Measurements from ENCODE around the gene MESP2. TPM values are rescaled to one million over a fixed set of nuclear protein-coding genes. Genes with fewer than 3 reads are reported as not detected.

Gene MESP2
- total and polyA plus RNA-seq, 2 of the 13 experiments (the other 11 are each of a cell fraction or from before 2014, with no cell fraction given) = not detected

DNA sequence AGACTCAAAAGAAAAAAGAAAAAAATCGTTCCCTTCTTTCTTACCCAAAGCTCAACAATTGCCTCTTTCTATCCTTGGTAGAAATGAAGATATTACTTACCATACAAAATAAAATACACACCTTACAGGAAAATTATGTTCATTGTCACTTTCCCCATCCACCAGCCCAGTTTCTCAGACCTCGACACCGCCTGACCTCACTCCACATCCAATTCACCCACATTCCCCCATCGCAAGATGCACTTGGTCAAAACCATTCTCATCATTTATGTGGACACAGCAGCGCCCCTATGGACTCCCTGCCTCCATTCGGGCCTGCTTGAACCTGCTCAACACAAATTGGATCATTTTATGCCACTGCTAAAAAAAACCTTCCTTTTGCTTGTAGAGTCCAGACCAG lies 31.6 kb downstream of the MESP2 start:
- no peak for DNase-seq (ENCODE audit: low spot score)
- peaks cover 25% of the 10 kb centered on the region for H3K79me2 ChIP-seq (ENCODE audit: insufficient read depth, low read length)
- ATAC-seq = no peak
- H4K20me1 ChIP-seq (ENCODE audit: insufficient read depth, low read length) = no peaks in the 10 kb centered on the region; the same call in 1 of the 2 replicates
- no peak for TF ChIP-seq ZNF557 (CRISPR knock-in tag; IDR thresholded peaks at IDR 0.05)
- TF ChIP-seq POLR2G (IDR thresholded peaks at IDR 0.05; ENCODE audit: low read depth, low read length) = peak; percentile 4; the same call in 1 of the 2 replicates
- TF ChIP-seq ZBTB8A (CRISPR knock-in tag; IDR thresholded peaks at IDR 0.05; ENCODE audit: borderline replicate concordance, low read depth) = 0 out of 2 replicates have a peak, but pooled peaks have one; percentile 43
- no peak for TF ChIP-seq KLF6 (CRISPR knock-in tag; IDR thresholded peaks at IDR 0.05)
- TF ChIP-seq KLF12 (CRISPR knock-in tag; IDR thresholded peaks at IDR 0.05; ENCODE audit: borderline replicate concordance) = no peak
- TF ChIP-seq MED1 (CRISPR knock-in tag; IDR thresholded peaks at IDR 0.05) = no peak
- no peak for TF ChIP-seq ZNF746 (CRISPR knock-in tag; IDR thresholded peaks at IDR 0.05)
- TF ChIP-seq, protein P1, sequence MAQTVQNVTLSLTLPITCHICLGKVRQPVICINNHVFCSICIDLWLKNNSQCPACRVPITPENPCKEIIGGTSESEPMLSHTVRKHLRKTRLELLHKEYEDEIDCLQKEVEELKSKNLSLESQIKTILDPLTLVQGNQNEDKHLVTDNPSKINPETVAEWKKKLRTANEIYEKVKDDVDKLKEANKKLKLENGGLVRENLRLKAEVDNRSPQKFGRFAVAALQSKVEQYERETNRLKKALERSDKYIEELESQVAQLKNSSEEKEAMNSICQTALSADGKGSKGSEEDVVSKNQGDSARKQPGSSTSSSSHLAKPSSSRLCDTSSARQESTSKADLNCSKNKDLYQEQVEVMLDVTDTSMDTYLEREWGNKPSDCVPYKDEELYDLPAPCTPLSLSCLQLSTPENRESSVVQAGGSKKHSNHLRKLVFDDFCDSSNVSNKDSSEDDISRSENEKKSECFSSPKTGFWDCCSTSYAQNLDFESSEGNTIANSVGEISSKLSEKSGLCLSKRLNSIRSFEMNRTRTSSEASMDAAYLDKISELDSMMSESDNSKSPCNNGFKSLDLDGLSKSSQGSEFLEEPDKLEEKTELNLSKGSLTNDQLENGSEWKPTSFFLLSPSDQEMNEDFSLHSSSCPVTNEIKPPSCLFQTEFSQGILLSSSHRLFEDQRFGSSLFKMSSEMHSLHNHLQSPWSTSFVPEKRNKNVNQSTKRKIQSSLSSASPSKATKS (CRISPR knock-in tag; IDR thresholded peaks at IDR 0.05) = peak; percentile 9; the same call in 1 of the 2 replicates
- TF ChIP-seq NR2C2 (CRISPR knock-in tag; IDR thresholded peaks at IDR 0.05; ENCODE audit: borderline replicate concordance) = 0 out of 2 replicates have a peak, but pooled peaks have one; percentile 35
- TF ChIP-seq SALL2 (CRISPR knock-in tag; IDR thresholded peaks at IDR 0.05) = no peak
- TF ChIP-seq SMARCC2 (IDR thresholded peaks at IDR 0.05) = no peak
- TF ChIP-seq ZNF234 (CRISPR knock-in tag; conservative IDR thresholded peaks at IDR 0.05) = 0 out of 2 replicates have a peak, but pooled peaks have one; percentile 60
- TF ChIP-seq, protein P2, sequence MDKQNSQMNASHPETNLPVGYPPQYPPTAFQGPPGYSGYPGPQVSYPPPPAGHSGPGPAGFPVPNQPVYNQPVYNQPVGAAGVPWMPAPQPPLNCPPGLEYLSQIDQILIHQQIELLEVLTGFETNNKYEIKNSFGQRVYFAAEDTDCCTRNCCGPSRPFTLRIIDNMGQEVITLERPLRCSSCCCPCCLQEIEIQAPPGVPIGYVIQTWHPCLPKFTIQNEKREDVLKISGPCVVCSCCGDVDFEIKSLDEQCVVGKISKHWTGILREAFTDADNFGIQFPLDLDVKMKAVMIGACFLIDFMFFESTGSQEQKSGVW (CRISPR knock-in tag; IDR thresholded peaks at IDR 0.05; ENCODE audit: borderline replicate concordance) = no peak
- no peak for TF ChIP-seq ZBTB21 (CRISPR knock-in tag; IDR thresholded peaks at IDR 0.05)
- TF ChIP-seq ZNF724P (CRISPR knock-in tag; IDR thresholded peaks at IDR 0.05; ENCODE audit: borderline replicate concordance) = no peak
- TF ChIP-seq HIVEP1 (CRISPR knock-in tag; IDR thresholded peaks at IDR 0.05) = no peak
- TF ChIP-seq ZNF543 (CRISPR knock-in tag; IDR thresholded peaks at IDR 0.05) = 0 out of 2 replicates have a peak, but pooled peaks have one; percentile 55
- no peak for TF ChIP-seq ELF4 (CRISPR knock-in tag; IDR thresholded peaks at IDR 0.05; ENCODE audit: borderline replicate concordance)
- H3K4me1 ChIP-seq (ENCODE audit: insufficient read depth, low read length) = peaks cover 86% of the 10 kb centered on the region
- H3K27me3 ChIP-seq (ENCODE audit: control insufficient read depth in 1 of 2, insufficient read depth in 2 of 2, low read length in 2 of 2) = no peaks in the 10 kb centered on the region
- no peak overlapping the region for H2AFZ ChIP-seq (ENCODE audit: low read length)
- no TSS peak for BruUV-seq (replicated peaks)
- no peak for FAIRE-seq
- in situ Hi-C loops (cut with HindIII; ENCODE audit: extremely low pct_ligation_motif_present, low pct_unique_long_range_greater_than_20kb) = no loop called here
- intact Hi-C loops (cut with micrococcal nuclease; ENCODE audit: unreplicated experiment) = loop anchor here (2.0 to 5.0 kb wide), 2 partner anchors 19 to 70 kb away; no protein-coding TSS in a partner anchor
- H3K36me3 ChIP-seq (replicated peaks in 1 of 2; ENCODE audit: control insufficient read depth in 1 of 2, insufficient read depth in 2 of 2, low read length in 2 of 2) = peaks cover 18 to 37% of the 10 kb centered on the region in 2 experiments
- ChIA-PET CTCF (ENCODE audit: low intra/inter-chr PET ratio, low total read pairs) (no interaction called here), POLR2A (interaction anchor here (1.0 to 2.0 kb wide), 10 partner anchors 12 to 580 kb away, joined by 3 to 12 read pairs (median 4); partner anchors contain the start of gene IQGAP1)
- 77% methylated on average over 6 of the region's 6 CpGs for WGBS (ENCODE audit: low lambda C conversion rate)
- H3K9ac ChIP-seq (ENCODE audit: insufficient read depth, low read depth, low read length) = no peak overlapping the region
- H3K9me3 ChIP-seq (ENCODE audit: low read length) = no peaks in the 10 kb centered on the region
- H3K27ac ChIP-seq (ENCODE audit: extremely low read length, insufficient read depth, low read length) = peak overlapping the region; percentile 86
- peak overlapping the region; percentile 70 for H3K4me2 ChIP-seq (ENCODE audit: low read depth, low read length)
- H3K4me3 ChIP-seq (replicated peaks in 1 of 3; ENCODE audit: insufficient read depth in 1 of 3, low read depth in 2 of 3, low read length in 3 of 3) = peak overlapping the region in 2 of 3 experiments; percentile 12 to 35; a peak in 1 of 6 replicates
